ENCODE results near the gene HMCN1.

GRCh38 chr1:186240436-186240835 lies 506.2 kb downstream of the HMCN1 start:
- TF ChIP-seq CTCF (IDR thresholded peaks at IDR 0.05; ENCODE audit: low read depth, low read length, poor library complexity, severe bottlenecking) (no peak), EZH2phosphoT487 (IDR thresholded peaks at IDR 0.05; ENCODE audit: borderline replicate concordance, low read length) (no peak)

Data from DOHH2 (cell line).